ENCODE measurements around the gene HEXD.
"Not testable (repeated sequence)": the region's sequence is repeated elsewhere in the genome, so short reads cannot be mapped to it uniquely, and the experiment has no call there.

The HEXD gene

DNA sequence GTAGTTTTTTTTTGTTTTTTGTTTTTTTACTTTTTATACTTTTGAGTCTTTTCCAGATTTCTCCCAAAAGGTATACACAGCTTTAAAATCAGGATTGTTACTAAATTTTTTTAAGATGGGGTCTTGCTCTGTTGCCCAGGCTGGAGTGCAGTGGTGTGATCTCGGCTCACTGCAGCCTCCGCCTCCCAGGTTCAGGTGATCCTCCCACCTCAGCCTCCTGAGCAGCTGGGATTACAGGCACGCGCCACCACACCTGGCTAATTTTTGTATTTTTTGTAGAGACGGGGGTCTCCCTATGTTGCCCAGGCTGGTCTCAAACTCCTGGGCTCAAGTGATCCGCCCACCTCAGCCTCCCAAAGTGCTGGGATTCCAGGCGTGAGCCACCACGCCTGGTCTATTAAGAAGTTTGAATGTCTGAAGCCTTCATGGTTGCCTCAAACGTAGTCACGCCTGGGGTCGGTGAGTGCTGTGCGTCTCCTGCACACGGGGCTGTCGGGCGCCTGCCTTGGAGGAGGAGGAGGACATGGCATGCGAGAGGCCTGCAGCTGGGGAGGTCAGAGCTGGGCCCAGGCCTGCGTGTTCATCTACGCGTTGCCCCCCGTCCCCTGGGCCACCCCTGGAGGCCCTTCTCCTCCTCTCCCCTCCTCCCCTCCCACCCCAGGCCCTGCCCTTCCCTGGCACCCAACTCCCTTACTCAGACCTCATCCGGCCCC, 35.8 kb upstream of the HEXD start:
- DNase-seq (ENCODE audit: low read depth in 2 of 3, low spot score in 1 of 3) = not testable (repeated sequence)

DNA sequence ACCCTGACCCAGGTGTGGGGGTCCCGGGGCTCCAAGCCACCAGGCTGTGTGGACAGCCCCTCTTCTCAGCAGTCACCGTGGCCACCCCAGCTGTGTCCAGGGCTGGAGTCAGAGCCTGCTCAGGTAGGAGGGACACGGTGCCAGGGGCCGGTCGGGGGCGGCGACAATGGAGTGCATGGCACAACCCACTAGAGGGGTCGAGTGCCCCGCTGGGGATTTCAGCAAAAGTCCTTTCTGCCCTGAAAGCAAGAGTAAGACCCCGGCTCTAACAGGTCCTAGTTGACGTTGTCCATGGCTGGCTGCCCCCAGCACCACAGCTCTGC, 35.3 kb upstream of the HEXD start:
- no peak for DNase-seq (ENCODE audit: low read depth in 2 of 3, low spot score in 1 of 3)

DNA sequence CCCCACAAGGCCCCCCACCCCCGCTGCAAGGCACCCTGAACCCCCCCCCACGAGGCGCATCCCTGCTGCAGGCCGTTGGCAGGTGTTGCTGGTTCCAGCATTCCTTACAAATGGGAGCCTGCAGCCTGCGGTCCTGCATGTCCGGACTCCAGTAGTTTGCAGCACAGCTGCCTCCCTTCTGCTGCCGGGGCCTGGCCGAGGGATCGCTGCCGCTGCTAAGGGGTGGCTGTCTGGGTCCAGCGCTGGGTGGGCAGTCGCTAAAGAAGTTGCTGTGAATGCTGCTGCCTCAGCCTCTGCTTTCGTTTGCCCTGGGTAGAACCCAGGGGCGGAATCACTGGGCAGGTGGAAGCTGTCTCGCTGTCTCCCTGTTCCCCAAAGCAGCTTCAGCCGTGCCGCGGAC, 34.7 kb upstream of the HEXD start:
- DNase-seq (ENCODE audit: low read depth in 2 of 3, low spot score in 1 of 3) = no peak

DNA sequence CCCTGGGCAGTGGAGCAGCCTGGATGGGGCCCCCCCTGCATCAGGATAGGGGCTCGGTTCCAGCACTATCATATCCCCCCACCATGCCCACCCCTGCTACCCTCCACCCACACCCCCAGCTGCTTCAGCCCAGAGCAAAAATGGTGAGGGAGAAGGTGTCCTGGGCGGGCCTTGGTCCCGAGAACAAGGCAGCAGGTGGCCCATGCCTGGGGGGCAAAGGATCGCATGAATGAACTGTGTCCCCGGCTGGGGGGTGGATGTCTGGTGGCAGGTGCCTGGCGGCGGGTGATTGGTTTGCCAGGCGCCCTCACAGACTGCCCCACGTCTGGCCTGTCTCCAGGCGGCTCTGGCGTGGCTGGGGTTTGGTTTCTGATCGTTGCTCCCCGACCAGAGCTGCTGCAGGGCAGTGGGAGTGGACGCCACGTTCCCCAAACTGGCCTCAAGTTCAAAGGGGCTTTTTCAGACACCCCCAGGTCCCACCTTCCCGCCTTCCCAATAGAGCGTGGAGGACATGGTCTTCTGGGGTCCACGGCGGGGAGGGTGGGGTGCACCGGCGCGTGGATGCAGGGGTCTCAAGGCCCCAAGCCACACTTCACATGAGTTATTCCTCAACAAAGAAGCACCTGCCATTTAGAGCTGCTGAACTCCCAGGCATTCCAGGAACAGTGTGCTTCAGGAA, 34.0 kb upstream of the HEXD start:
- DNase-seq (ENCODE audit: low read depth in 2 of 3, low spot score in 1 of 3) = no peak

DNA sequence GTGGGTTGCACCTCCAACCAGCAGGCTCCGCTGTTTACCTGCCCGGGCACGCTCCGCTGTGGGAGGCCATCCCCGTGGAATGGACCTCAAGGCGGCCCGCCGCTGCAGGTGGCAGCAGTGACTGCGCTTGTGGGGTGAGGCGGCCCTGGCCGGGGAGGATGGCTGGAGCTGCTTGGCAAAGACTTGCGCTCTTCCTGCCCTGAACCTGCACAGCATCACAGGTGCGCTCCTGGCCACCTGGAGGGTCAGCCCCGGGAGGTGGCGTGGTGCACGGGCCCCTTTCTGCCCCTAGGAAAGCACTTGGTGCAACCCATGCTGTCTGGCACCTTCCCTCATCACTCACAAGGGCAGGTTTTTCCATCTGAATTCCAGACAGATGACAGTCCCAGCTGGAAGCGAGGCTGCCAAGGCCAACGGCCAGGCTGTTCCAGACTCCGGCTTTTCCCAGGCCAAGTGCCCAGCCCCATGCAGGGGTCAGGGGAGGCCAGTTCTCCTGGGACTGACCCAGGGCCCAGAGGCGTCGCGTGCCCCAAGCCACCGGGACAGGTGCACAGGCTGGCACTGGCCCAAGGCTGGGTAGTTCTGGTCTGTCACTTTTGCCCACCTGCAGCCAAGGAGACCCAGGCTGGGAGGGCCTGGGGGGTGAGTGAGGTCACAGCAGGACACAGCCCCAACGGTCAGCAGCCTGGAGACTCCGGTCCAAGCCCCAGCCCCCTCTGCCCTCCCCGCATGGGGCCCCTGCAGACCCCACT, 33.2 kb upstream of the HEXD start:
- DNase-seq (ENCODE audit: low read depth in 2 of 3, low spot score in 1 of 3) = no peak

DNA sequence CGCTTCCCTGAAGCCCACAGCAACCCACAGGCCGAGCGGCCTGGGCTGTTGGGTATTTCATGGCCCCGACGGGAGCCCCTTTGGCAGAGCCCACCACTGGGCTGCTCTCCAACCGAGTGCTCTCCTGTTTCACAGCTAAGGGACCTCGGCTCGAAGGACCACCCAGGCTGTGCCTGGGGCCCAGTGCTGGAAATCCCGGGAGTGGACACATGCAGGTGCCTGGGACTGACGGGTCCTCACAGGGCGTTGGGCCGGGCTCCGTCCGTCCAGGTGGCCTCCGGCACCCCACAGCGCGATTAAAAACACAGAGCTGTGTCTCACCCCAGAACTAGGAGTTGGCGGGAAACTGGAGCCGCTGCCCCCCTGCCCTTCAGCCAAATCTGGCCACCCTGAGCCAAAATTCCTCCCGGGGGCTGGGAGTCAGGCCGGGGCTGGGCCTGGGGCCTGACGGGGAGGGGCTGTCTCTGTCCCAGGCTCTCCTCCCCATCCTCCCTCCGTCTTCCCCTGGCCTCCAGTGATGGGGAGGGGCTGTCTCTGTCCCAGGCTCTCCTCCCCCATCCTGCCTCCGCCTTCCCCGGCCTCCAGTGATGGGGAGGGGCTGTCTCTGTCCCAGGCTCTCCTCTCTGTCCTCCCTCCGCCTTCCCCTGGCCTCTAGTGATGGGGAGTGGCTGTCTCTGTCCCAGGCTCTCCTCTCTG, 32.4 kb upstream of the HEXD start:
- no peak for DNase-seq (ENCODE audit: low read depth in 2 of 3, low spot score in 1 of 3)

DNA sequence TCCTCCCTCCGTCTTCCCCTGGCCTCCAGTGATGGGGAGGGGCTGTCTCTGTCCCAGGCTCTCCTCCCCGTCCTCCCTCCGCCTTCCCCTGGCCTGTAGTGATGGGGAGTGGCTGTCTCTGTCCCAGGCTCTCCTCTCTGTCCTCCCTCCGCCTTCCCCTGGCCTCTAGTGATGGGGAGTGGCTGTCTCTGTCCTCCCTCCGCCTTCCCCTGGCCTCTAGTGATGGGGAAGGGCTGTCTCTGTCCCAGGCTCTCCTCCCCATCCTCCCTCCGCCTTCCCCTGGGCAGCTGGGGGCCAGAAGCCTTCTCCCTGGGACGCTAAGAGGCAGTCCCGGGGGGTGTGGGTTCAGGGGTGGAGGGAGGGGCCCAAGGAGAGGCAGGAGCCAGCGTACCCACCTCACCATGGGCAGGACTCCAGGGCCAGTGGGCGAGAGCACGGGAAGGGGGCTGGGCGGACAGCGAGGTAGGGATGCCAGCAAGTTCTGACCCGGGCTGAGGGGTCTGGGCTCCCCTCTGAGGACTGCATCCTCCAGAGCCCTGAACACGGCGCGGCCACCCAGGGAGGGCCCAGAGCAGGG, 31.8 kb upstream of the HEXD start:
- no peak for DNase-seq (ENCODE audit: low read depth in 2 of 3, low spot score in 1 of 3)

DNA sequence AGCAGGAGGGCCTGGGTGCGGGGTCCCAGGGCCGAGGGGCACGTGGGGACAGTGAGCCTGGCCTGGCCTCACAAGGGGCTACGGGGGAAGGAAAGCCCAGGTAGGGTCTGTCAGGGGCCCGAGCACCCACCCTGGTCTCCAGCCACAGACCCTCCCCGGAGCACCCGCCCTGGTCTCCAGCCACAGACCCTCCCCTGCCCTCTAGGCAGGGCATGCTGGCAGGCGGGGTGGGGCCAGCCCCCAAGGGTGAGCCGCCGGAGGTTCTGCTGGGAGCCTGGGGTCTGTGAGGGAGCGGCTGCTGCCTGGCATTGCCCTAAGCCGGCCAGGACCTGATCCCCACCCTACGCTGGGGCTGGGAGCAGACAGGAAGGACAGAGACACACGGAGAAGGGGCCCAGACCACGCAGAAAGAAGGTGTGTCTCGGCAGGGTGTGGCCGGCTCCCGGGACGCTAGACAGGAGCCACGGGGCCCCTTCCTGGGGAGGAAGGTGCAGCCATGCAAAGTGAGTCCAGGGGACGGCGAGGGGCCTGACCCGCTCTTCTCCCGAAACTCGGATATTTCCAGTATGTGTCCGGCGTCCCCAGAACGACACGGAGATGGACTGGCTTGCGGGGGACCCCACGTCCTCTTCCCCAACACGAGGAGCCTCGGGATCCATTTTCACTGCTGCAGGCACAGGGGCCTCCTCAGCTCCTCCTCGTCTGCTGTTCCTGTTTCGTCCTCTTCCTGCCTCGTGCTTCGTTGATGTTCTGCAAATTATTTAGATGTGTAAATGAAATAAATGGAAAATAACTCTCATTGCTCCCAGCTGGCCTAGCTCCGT, 31.1 kb upstream of the HEXD start:
- no peak for DNase-seq (ENCODE audit: low read depth in 2 of 3, low spot score in 1 of 3)

DNA sequence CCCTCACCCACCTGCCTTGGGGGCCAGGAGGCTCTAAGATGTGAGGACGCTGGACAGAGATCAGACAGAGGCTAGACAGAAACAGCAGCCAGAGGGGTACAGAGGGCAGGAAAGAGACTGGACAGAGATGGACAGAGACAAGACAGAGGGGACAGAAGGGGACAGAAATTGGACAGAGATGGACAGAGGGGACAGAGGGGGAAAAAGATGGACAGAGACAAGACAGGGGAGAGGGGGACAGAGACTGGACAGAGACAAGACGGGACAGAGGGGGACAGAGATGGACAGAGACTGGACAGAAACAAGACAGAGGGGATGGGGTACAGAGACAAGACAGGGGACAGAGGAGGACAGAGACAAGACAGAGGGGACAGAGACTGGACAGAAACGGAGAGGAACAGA, 30.4 kb upstream of the HEXD start:
- no peak for DNase-seq (ENCODE audit: low read depth in 2 of 3, low spot score in 1 of 3)

DNA sequence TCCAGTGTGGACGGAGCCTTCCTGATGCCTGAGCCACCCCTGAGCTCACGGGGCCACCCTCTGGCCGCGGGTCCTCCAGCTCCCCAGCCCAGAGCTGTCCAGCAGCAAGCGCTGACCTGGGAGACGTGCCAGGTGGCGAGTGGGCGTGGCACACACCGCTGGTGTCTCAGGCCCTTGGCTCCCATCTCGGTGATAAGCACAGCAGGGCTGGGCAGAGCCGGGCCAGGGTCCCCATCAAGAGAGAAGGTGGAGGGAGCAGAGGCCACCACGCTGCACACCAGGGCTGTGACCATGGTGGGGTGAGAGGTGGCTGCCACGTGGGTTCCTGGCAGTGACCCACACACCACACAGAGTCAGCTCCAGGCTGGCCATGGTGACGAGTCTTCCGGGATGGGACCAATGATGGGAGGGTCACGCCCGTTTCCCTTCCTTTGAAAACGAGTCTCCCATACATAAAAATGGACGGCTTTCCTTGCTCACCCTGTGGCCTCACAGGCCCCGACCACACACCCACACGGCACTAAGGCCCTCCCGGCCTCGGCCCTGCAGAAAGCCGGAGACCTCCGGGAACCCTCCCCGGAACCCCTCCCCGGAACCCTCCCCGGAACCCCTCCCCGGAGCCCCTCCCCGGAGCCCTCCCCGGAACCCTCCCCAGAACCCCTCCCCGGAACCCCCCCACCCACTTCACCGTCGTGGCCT, 29.8 kb upstream of the HEXD start:
- DNase-seq (ENCODE audit: low read depth in 2 of 3, low spot score in 1 of 3) = no peak

DNA sequence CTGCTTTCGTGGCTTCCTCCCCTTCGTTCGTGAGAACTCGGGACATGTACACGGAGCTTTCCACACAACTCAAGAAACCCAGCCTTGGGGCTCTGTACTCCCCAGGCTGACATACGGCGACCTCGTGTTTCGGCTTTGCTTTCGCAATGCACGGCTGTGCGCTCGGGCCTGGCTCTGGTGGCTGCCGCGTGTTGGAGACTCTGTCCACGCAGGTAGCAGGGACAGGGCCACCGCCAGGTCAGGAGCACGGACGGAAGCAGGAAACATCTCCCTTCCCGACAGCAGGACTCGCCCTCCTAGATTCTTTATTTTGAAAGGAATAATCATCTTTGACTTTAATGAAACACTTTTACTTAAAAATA, 29.2 kb upstream of the HEXD start:
- DNase-seq (ENCODE audit: low read depth in 2 of 3, low spot score in 1 of 3) = no peak

DNA sequence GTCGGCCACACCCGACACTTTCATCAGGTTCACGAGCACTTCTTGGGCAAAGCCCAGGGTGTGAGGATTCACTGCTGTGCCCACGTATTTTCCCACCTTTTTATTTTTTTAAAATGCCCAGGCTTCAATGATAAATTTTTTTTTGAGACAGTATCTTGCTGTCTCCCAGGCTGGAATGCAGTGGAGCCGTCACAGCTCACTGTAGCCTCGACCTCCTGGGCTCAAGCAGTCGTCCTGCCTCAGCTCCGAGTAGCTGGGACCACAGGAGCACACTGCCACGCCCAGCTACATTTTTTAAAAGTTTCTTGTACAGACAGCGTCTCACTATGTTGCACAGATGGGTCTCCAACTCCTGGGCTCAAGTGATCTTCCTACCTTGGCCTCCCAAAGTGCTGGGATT, 28.8 kb upstream of the HEXD start:
- no peak for DNase-seq (ENCODE audit: low read depth in 2 of 3, low spot score in 1 of 3)

DNA sequence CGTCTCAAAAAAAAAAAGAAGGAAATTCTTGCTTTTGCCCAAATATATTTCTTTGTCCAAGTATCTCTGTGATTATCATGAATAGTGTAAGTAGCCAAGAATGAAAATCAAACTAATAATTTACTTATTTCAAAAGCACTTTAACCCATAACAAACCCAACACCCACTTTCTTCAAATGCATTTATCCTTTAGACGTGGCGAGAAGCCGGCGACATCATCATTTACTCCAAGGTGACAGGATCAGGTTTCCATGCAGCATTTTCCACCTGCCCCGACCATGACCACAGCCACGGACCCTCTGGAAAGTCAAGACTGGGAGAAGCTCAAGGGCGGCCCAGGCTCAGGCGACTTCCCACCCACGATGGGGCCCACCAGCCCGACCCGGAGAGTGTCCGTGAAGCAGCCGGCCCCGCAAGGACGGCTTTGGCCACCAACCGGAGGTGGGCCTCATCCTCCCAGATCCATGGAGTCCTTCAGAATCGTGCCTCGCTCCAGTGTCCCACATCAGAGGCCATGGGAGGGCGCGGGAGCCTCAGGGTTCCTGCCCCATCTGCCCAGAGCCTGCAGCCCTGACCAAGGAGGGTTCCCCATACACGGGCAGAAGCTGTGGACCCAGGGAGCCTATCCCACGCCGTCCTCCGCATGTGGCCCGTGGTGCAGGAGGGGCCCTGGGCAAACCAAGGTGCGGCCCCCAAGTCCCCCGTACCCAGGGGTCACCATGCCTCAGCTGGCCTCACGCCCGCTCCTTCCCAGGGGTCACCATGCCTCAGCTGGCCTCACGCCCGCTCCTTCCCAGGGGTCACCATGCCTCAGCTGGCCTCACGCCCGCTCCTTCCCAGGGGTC, 27.9 kb upstream of the HEXD start:
- DNase-seq (ENCODE audit: low read depth in 2 of 3, low spot score in 1 of 3) = no peak

DNA sequence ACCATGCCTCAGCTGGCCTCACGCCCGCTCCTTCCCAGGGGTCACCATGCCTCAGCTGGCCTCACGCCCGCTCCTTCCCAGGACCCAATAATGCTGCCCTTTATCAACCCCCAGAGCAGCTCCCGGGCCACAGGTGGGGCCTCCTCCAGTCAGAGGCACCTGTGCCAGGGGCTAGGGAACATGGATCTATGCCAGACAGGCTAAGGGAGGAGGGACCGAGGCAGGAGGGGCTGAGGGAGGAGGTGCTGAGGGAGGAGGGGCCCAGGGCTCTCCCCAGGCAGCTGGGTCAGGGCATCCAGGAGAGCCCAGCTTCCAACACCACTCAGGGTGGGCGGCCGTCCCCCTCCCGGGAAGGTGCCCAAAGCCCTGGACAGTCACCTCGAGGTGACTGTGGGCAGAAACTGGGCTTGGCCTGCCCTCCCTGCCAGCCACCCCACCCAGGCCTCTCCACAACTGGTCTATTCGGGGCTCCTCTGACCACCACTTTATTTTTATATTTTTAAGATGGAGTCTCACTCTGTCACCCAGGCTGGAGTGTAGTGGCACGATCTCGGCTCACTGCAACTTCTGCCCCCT, 27.2 kb upstream of the HEXD start:
- no peak for DNase-seq (ENCODE audit: low read depth in 2 of 3, low spot score in 1 of 3)

DNA sequence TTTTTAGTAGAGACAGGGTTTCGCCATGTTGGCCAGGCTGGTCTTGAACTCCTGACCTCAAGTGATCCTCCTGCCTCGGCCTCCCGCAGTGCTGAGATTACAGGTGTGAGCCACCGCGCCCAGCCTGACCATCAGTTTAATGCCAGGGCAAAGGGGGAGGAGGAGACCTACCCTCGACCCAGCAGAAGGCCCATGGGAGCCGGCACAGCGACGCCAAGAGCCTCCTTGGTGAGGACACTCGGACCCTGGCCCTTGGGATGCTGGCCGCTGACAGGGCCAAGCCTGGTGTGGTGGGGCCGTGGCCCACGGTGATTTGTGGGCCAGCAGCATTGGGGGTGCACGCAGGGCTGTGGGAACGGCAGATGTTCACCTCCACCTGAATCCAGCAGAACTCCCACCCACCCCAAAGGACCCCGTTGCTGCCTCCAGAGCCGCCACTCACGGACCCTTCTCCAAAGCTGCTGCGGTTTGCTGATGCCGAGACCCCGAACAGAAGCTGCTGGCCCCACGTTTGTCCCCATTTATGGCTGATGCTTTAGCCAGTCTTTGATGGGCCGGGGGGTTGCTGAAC, 26.6 kb upstream of the HEXD start:
- no peak for DNase-seq (ENCODE audit: low read depth in 2 of 3, low spot score in 1 of 3)

DNA sequence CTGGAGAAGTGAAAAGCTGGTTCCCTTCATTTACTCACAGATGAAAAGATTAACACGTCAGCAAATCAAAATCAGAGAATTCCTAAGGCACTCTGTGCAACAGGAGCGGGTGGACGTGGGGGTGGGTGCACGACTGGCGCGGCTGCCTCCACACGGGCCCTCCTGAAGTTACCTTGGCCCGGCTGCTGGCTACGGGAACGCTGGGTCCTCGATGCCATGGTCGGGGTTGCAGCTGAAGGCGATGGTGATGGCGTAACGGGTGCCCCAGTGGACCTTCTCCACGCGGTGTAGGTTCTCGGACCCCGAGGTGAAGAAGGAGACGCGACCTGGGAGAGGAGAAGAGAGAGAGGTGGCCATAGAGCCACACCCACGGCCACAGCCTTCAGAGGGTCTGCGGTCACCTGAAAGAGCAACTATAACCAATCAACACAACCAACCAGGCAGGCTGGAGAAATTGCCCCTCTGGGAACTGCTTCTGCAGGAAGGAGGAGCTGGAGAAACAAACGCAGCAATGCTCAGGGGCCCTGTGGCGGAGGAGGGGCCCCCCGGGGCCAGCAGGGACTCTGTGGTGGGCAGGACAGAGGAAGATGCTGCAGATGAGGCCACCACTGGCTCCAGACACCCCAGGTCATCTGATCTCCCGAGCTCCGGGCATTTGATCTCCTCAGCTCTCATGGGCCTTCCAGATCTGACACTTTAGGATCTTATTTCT, 25.8 kb upstream of the HEXD start:
- DNase-seq (ENCODE audit: low read depth in 2 of 3, low spot score in 1 of 3) = no peak

DNA sequence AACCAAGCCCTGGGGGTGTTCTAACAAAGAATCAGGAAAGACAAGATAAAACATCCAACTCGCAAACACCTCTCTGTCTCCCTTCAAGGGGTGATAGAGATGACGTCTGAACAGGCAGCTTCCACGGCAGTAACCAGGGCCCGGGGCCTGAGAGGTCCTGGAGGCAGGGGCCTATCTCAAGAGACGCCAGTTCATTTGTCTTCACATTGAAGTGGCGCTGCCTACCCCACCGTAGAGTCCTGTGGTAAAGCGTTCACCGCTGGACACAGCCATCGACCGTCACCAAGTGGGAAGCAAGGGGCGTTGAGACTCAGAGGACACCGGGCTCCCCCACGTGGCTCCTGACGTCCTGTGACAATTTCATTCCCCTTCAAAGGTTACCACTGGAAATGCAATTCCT, 25.2 kb upstream of the HEXD start:
- DNase-seq (ENCODE audit: low read depth in 2 of 3, low spot score in 1 of 3) = no peak

DNA sequence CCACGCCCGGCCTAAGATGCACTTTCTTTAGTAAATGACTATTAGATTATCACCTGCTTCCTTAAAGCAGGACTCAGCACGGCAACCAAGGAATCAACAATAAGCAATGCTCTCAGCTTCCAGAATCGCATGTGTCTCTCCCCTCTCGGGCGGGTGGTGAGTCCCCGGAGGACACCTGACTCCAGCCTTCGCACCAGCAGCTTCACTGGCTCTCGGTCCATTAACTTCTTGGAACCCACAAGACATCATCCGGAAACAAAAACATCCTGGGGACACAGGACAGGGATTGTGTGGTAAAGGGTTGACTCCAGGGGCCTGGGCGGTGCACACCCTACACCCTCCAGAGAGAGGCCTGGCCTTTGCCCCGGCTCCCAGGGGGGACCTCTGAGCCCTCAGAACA, 23.9 kb upstream of the HEXD start:
- DNase-seq (ENCODE audit: low read depth in 2 of 3, low spot score in 1 of 3) = no peak

All from stimulated activated CD4-positive, alpha-beta T cell treated with anti-CD3 and anti-CD28 coated beads, Interleukin-12 subunit alpha, Interleukin-12 subunit beta, amount 100 ng/mL, for 48 hours (primary cell).